Measurements from ENCODE around the gene GRK5.

GRCh38 chr10:119178372-119179119, 28.8 kb upstream of the GRK5 start, which contains the start of gene PRDX3:
- TF ChIP-seq CTCF (IDR thresholded peaks at IDR 0.05; ENCODE audit: low read length) (0 out of 2 replicates have a peak, but pooled peaks have one; percentile 12), EZH2 (optimal IDR thresholded peaks at IDR 0.05; ENCODE audit: low read depth, low read length) (no peak)

Measured in MM.1S (cell line).